Brain microvascular endothelial cell (primary cell): ENCODE measurements around the gene EML5.

Experiments used
- DNase-seq: peaks from one replicate; pipeline ENCODE4 v3.0.0-alpha.2; 2020
- H3K27ac ChIP-seq: fragments of 250-450 bp; sonication (Bioruptor Pico); 2 replicates; pipeline ENCODE4 v1.5.1; 2020; ENCODE audit warnings: mild to moderate bottlenecking, moderate library complexity
- H3K27me3 ChIP-seq: fragments of 250-450 bp; sonication (Bioruptor Pico); replicated peaks from 2 replicates; pipeline ENCODE4 v1.5.1; 2020; ENCODE audit warnings: mild to moderate bottlenecking
- H3K36me3 ChIP-seq: fragments of 250-450 bp; sonication (Bioruptor Pico); replicated peaks from 2 replicates; pipeline ENCODE4 v1.5.1; 2020; ENCODE audit warnings: mild to moderate bottlenecking
- H3K4me3 ChIP-seq: 2 replicates; pipeline ENCODE4 v1.5.1; 2011; ENCODE audit warnings: low read depth, mild to moderate bottlenecking, control low read depth, low read length, moderate library complexity
- in situ Hi-C: cut with HindIII; loops from 2 replicates; pipeline ENCODE4 v1.10.0; 2017; ENCODE audit warnings: low sequenced_read_pairs, low pct_ligation_motif_present
- TF ChIP-seq, protein P1 (sequence below): IDR thresholded peaks from 2 replicates; pipeline ENCODE4 v1.5.1; 2011; ENCODE audit warnings: low read depth, mild to moderate bottlenecking, moderate library complexity, low read length, control low read depth, inconsistent platforms; ENCODE audit errors: missing control alignments

EML5 gene

DNA sequence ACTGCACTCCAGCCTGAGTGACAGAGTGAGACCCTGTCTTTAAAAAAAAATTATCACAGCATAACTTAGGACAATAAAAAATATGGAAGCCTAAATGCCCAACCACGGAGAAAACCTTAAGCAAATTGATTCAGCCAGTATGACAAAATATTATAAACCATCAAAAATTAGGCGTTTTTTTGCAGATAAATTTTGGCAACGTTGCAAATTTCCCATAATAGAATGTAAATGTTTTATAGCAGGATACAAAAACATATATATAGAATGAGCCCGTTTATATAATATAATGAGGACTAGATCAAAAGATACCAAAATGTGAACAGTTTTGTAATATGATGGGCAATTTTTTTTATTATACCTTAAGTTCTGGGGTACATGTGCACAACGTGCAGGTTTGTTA is 6.8 kb upstream of the EML5 start:
- TF ChIP-seq, protein P1, sequence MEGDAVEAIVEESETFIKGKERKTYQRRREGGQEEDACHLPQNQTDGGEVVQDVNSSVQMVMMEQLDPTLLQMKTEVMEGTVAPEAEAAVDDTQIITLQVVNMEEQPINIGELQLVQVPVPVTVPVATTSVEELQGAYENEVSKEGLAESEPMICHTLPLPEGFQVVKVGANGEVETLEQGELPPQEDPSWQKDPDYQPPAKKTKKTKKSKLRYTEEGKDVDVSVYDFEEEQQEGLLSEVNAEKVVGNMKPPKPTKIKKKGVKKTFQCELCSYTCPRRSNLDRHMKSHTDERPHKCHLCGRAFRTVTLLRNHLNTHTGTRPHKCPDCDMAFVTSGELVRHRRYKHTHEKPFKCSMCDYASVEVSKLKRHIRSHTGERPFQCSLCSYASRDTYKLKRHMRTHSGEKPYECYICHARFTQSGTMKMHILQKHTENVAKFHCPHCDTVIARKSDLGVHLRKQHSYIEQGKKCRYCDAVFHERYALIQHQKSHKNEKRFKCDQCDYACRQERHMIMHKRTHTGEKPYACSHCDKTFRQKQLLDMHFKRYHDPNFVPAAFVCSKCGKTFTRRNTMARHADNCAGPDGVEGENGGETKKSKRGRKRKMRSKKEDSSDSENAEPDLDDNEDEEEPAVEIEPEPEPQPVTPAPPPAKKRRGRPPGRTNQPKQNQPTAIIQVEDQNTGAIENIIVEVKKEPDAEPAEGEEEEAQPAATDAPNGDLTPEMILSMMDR = no peak
- in situ Hi-C loops = no loop called here
- no peak for DNase-seq
- no peak overlapping the region for H3K4me3 ChIP-seq
- no peaks in the 10 kb centered on the region for H3K36me3 ChIP-seq
- no peak overlapping the region for H3K27ac ChIP-seq
- no peaks in the 10 kb centered on the region for H3K27me3 ChIP-seq

DNA sequence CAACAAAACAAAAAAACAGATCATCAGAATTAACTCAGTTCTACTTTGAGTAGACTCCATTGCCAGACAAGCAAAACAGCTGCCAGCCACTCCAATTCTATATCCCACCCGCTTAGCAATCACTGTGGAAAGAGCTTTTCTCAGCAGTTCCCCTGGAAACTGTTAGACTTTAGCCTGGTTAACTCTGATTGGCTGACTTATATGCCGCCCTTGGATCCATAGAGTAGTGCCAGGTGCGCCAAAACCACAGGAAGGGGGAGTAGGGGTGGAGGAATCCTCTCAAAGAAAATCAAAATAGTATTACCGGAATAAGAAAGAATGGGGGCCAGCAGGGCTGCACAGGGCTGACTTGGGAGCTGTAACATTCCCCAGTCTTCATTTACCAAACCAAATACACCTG is 5.4 kb upstream of the EML5 start:
- Histone ChIP-seq H3K4me3 (no peak overlapping the region), H3K36me3 (no peaks in the 10 kb centered on the region), H3K27me3 (no peaks in the 10 kb centered on the region), H3K27ac (no peak overlapping the region)
- in situ Hi-C loops = no loop called here
- TF ChIP-seq, protein P1 = no peak
- DNase-seq = no peak

DNA sequence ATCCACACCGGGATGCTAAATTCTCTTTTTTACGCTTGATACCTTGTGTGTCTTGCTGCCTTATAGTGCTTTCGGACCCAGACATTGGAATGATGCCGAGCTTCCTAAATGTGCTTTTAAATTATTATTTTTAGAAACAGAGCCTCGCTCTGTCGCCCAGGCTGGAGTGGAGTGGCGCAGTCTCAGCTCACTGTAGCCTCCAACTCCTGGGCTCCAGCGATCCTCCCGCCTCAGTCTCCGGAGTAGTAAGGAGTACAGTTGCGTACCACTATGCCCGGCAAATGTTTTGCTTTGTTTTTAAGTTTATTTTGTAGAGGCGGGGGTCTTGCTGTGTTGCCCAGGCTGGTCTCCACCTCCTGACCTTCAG is 489 bp upstream of the EML5 start:
- TF ChIP-seq, protein P1 = no peak
- peaks cover 15% of the 10 kb centered on the region for H3K27me3 ChIP-seq
- no peak for DNase-seq
- H3K4me3 ChIP-seq = peak overlapping the region; percentile 63
- no peaks in the 10 kb centered on the region for H3K36me3 ChIP-seq
- no peak overlapping the region for H3K27ac ChIP-seq
- in situ Hi-C loops = no loop called here

DNA sequence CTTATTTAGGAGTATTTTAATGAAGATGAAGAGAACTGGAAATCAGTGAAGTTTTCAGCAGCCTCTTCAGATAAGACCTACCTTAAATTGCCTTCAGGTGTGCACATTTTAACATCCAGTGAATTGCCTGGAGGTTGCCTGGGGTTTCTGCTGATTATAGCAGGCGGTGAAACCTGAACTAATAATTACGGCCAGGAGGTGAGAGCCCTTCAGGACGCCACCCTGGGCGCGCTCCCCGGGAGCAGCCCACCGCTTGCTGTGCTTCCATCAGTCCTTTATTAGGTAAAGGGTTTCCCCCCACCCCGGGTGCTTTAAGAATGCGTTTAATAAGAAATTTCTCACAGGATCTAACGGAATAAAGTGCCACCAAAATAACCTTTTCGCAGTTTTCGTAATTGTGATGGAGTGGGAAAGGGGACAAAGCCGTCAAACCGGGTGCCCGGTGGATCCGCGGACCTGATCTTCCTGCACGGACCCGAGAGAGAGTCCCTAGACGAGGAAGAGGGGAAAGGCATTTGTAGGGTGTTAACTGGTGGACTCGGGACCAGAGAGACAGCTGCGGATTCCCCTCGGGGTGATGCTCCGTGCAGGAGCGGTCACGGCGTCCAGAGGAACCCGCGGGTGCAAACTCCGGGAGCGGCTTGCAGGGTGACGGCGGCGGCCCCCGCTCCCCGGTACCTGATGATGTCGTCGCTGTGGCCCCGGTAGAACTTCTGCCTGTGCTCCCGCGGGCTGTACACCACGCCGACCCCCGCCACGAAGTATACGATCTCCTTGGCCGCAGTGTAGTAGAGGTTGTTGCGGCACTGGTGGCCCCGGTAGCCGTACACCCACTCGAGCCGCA is 902 bp downstream of the EML5 start:
- no peaks in the 10 kb centered on the region for H3K36me3 ChIP-seq
- peak overlapping the region; percentile 63 for H3K4me3 ChIP-seq
- in situ Hi-C loops = no loop called here
- DNase-seq = no peak
- H3K27me3 ChIP-seq = peaks cover 15% of the 10 kb centered on the region
- H3K27ac ChIP-seq = no peak overlapping the region
- TF ChIP-seq, protein P1 = no peak

DNA sequence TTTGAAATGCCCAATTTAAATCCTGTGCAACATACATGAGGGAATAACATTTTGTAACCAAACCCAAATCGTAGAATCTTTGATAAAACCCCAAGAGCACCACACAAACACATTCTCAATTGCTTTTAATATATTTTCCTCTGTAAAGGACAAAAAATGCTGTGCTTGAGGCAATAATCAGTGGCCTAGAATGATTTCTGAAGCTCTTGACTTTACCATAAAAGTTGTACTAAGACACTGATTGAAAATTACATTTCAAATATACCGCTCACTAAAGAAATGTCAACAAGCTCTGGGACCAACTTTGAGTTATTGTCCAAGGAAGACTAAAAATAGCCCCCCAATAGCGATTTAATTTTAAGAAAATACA is 1.5 kb downstream of the EML5 start:
- TF ChIP-seq, protein P1 = no peak
- DNase-seq = no peak
- Histone ChIP-seq H3K27ac (no peak overlapping the region), H3K27me3 (peaks cover 15% of the 10 kb centered on the region), H3K4me3 (no peak overlapping the region), H3K36me3 (no peaks in the 10 kb centered on the region)
- in situ Hi-C loops = no loop called here
